Stromal cell of bone marrow (primary cell): ENCODE data around the gene TOP1.
"Not testable (repeated sequence)": the region's sequence is repeated elsewhere in the genome, so short reads cannot be mapped to it uniquely, and the experiment has no call there.

Experiments used
- DNase-seq: peaks from one replicate; pipeline ENCODE4 v3.0.0-alpha.2; 2012; ENCODE audit warnings: low read depth

TOP1 gene

GRCh38 chr20:41095110-41095969 is 66.7 kb downstream of the TOP1 start:
- peak; percentile 45 for DNase-seq

- DNase-seq, result peak; percentile 28
These were observed 70.2 kb downstream of the TOP1 start for GRCh38 chr20:41098703-41099250.

DNA sequence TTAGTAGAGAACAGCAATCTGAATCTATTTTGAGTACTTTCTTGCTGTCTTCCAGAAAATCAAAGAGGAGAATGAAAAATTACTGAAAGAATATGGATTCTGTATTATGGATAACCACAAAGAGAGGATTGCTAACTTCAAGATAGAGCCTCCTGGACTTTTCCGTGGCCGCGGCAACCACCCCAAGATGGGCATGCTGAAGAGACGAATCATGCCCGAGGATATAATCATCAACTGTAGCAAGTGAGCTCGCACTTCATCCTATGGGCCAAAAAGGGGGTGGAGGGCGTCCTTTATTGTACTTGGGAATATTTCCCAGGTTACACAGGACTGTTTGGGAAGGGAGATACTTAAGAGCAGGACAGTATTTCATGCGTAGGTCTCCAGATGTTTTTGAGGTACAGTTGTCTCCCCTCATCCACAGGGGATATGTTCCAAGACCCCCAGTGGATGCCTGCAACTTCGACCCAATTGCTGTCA is 71.4 kb downstream of the TOP1 start:
- no peak for DNase-seq

DNA sequence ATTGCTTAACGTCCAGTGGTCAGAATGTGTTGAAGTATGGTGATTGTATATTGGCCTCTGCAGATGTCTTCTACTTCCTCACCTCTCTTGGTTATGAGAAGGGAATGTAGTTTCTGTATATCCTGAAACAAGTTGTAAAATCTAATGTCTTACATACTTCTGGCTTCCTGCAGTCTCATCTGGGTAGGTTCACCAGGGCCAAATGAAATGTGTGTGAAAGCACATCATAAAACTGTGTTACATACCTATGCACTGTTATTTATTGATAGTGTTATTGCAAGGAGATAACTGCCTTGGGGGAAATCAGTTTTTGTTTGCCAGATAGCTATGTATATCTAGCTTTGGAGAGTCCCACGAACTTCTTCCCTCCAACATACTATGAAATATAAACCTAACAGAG is 73.0 kb downstream of the TOP1 start:
- no peak for DNase-seq

- no peak for DNase-seq
These were observed 79.9 kb downstream of the TOP1 start for GRCh38 chr20:41108531-41108930.

DNA sequence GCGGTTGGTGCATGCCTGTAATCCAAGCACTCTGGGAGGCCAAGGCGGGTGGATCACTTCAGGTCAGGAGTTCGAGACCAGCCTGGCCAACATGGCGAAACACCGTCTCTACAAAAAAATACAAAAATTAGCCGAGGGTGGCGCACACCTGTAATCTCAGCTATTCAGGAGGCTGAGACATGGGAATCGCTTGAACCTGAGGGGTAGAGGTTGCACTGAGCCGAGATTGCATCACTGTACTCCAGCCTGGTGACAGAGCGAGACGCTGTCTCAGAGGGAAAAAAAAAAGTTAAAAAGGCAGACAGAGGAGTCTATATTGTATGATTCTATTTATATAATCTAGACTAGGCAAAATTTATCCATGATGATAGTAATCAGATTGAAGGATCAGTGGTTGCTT is 81.4 kb downstream of the TOP1 start:
- DNase-seq, result no peak

GRCh38 chr20:41110930-41111577 is 82.4 kb downstream of the TOP1 start:
- no peak for DNase-seq

- no peak for DNase-seq
These were observed 82.9 kb downstream of the TOP1 start for GRCh38 chr20:41111578-41111951.

- DNase-seq, result no peak
These were observed 87.8 kb downstream of the TOP1 start for GRCh38 chr20:41116282-41116956.

GRCh38 chr20:41118159-41118558 is 89.5 kb downstream of the TOP1 start:
- DNase-seq, result not testable (repeated sequence)

GRCh38 chr20:41118632-41119031 is 90.0 kb downstream of the TOP1 start:
- DNase-seq, result no peak

DNA sequence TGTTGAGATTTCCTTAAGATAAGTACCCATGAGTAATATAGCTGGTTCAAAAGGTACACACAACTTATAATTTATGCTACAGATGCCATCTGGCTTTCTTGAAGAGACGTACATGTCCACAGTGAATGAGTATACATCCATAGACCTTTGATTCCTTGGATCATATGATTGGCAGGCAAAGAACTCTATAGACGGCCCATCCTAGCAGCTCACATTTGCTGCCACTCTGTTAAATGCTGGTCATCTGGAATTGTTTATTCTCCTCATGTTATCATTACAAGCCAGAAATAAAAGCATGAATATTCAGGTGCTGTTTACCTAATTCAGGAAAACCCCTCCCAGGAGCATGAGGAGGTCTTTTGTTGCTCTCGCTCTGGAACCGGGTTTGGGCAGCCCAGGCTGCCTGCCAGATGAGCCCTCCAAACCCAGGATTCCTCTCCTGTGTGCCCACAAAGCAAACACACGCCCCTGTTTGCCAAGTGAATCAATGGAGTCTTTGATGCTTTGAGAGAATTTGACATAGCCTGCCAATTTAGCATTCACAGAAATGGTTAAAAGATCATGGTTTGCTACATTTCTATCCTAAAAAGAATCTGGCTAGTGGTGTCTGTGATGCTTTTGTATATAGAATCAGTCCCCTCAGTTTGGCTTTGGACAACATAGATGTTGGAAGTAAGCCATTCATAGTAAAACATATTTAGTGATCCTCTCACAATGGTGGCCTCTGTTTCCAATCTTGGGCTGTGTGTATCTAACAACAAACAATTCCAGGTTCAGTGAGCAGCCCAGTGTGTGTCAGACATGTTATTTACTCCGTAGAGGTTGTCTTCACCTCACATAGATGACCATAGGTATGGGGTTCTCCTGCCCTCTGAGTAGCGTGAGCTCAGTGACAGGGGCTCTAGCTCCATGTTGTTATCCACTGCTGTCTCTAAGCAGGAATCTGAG is 91.3 kb downstream of the TOP1 start:
- DNase-seq, result no peak

GRCh38 chr20:41121399-41121798 is 92.8 kb downstream of the TOP1 start:
- DNase-seq, result no peak

GRCh38 chr20:41123631-41124030 is 95.0 kb downstream of the TOP1 start:
- DNase-seq, result no peak

DNA sequence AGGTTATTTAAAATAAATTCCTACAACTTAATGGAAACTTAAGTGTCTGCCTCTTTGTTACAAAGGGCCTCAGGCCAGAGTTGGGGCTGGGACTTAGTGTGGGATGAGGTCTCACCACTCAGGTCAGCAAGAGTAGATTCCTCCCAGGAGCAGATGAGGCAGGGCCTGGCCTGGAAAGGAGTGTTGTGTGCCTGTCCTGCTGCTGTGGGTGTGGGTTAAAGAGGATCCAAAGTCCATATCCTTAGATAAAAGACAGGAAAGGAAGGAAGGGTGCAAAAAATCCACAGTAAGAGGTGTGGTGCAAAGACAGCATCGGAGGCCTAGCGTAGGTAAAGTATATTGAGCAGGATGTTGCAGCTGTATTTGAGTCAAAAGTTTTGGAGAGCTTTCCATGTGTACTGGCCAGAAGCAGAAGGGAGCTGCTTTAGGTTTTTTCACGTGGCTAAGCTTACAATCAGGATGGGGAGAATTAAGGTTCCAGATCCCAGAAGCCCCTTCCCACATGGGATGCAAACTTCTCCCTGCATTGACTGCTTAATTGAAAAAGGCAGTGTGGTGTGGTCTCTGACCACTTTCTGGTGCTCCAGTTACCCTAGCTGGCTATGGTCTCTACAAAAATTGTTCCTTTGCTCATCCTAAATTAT is 96.0 kb downstream of the TOP1 start:
- DNase-seq, result no peak

DNA sequence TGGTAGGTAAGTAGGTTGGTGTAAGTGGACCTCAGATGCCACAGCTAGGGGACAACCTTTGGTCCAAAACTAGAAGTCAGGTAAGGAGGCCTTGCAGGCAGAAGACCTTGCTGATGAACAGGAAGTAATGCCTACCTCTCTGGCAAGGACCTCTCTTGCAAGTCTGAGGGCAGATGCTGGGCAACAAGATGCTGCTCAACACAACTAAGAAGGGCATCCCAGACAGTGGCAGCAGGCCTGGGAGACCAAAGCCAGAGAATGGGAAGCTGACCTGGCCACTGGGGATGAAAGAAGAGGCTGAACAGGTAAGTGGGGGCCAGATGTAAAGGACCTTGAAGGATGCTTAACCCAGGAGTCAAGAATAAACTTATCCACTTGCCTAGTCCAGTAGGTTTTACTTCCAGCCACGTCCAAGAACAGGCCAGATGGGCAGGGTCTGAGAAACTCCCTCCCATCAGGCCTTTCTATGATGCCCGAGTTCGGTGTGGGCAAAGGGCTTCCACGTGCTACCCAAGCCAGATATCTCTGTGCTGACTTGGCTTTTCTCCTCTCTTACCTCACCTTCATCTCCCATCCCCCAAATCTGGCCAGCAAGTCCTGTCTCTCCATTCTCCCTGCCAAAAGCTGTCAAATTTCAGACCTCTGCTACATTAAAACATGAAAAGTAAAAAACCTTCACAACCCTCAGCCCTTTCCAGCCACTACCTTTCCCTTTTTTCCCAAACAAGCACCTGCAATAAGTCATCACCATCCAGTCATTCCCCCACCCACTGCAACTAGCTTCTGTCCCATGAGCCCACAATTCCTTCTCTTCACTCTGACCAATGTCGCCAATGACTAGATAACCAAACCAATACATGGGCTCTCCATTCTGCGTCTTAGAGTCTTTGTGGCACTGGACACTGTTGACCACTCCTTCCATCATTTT is 97.2 kb downstream of the TOP1 start:
- DNase-seq, result no peak

GRCh38 chr20:41126719-41127118 is 98.1 kb downstream of the TOP1 start:
- DNase-seq, result no peak

DNA sequence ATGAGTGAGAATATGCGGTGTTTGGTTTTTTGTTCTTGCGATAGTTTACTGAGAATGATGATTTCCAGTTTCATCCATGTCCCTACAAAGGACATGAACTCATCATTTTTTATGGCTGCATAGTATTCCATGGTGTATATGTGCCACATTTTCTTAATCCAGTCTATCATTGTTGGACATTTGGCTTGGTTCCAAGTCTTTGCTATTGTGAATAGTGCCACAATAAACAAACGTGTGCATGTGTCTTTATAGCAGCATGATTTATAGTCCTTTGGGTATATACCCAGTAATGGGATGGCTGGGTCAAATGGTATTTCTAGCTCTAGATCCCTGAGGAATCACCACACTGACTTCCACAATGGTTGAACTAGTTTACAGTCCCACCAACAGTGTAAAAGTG is 99.7 kb downstream of the TOP1 start:
- DNase-seq, result not testable (repeated sequence)

GRCh38 chr20:41131594-41132387 is 103.2 kb downstream of the TOP1 start:
- DNase-seq, result no peak
